Progenitor cell of endocrine pancreas (in vitro differentiated cells): ENCODE results near the gene PADI4. TPM values are rescaled to one million over a fixed set of nuclear protein-coding genes. Genes with fewer than 3 reads are reported as not detected.
A peak's percentile ranks its signal among the peaks of the same experiment; 100 is the strongest.

Source experiments
- DNase-seq: peaks from one replicate; pipeline ENCODE4 v3.0.0; 2021; ENCODE audit warnings: low spot score; ENCODE audit not compliant: unreplicated experiment
- H3K27ac Mint-ChIP-seq: 2 replicates; pipeline ENCODE4 v1.8.0; 2021; ENCODE audit warnings: mild to moderate bottlenecking, moderate library complexity, mixed read lengths
- H3K27me3 Mint-ChIP-seq: 2 replicates; pipeline ENCODE4 v1.8.0; 2021; ENCODE audit warnings: mixed read lengths
- H3K36me3 Mint-ChIP-seq: 2 replicates; pipeline ENCODE4 v1.8.0; 2022; ENCODE audit warnings: mixed read lengths; ENCODE audit not compliant: insufficient read depth
- H3K4me1 Mint-ChIP-seq: 2 replicates; pipeline ENCODE4 v1.8.0; 2021; ENCODE audit warnings: low read depth, mixed read lengths
- H3K4me3 Mint-ChIP-seq: 2 replicates; pipeline ENCODE4 v1.8.0; 2021; ENCODE audit warnings: low read depth, mild to moderate bottlenecking, moderate library complexity, mixed read lengths
- H3K9me3 Mint-ChIP-seq: 2 replicates; pipeline ENCODE4 v1.8.0; 2021; ENCODE audit warnings: low read depth, mixed read lengths
- total RNA-seq: library from RNA; stranded (reverse); gene quantifications from 2 replicates; pipeline ENCODE4 v1.2.1, GENCODE V29; 2021
- TF ChIP-seq, protein P1 (sequence below): fragments of 200-600 bp; sonication (generic); IDR thresholded peaks from one replicate; pipeline ENCODE4 v1.5.0; 2021; ENCODE audit warnings: antibody characterized with exemption, mild to moderate bottlenecking; ENCODE audit not compliant: unreplicated experiment

The PADI4 gene
- total RNA-seq, 1 donor from 2014 or later: not detected

DNA sequence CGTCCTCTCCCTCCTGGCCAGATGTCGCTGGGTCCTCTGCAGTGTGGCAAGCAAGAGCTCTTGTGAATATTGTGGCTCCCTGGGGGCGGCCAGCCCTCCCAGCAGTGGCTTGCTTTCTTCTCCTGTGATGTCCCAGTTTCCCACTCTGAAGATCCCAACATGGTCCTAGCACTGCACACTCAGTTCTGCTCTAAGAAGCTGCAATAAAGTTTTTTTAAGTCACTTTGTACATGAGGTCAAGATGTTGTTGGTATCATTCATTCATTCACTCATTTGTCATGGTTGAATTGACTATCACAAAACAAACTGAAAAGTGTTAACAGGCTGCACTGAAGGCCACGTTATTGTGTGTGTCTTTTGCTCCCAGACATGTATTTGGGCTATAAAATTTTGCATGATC is 55.8 kb downstream of the PADI4 start:
- TF ChIP-seq, protein P1, sequence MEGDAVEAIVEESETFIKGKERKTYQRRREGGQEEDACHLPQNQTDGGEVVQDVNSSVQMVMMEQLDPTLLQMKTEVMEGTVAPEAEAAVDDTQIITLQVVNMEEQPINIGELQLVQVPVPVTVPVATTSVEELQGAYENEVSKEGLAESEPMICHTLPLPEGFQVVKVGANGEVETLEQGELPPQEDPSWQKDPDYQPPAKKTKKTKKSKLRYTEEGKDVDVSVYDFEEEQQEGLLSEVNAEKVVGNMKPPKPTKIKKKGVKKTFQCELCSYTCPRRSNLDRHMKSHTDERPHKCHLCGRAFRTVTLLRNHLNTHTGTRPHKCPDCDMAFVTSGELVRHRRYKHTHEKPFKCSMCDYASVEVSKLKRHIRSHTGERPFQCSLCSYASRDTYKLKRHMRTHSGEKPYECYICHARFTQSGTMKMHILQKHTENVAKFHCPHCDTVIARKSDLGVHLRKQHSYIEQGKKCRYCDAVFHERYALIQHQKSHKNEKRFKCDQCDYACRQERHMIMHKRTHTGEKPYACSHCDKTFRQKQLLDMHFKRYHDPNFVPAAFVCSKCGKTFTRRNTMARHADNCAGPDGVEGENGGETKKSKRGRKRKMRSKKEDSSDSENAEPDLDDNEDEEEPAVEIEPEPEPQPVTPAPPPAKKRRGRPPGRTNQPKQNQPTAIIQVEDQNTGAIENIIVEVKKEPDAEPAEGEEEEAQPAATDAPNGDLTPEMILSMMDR: no peak
- no peaks in the 10 kb centered on the region for H3K4me1 Mint-ChIP-seq
- H3K36me3 Mint-ChIP-seq: no peaks in the 10 kb centered on the region
- no peak for DNase-seq
- no peaks in the 10 kb centered on the region for H3K9me3 Mint-ChIP-seq
- H3K27ac Mint-ChIP-seq: no peak overlapping the region
- H3K27me3 Mint-ChIP-seq: peaks cover 18% of the 10 kb centered on the region
- no peak overlapping the region for H3K4me3 Mint-ChIP-seq

GRCh38 chr1:17365293-17365692 is 57.3 kb downstream of the PADI4 start:
- no peaks in the 10 kb centered on the region for H3K9me3 Mint-ChIP-seq
- no peaks in the 10 kb centered on the region for H3K4me1 Mint-ChIP-seq

GRCh38 chr1:17369466-17369865 is 61.5 kb downstream of the PADI4 start:
- peaks cover 18% of the 10 kb centered on the region for H3K27me3 Mint-ChIP-seq
- H3K9me3 Mint-ChIP-seq: no peaks in the 10 kb centered on the region
- no peak for DNase-seq
- TF ChIP-seq, protein P1: no peak
- no peak overlapping the region for H3K4me3 Mint-ChIP-seq
- no peaks in the 10 kb centered on the region for H3K36me3 Mint-ChIP-seq
- no peak overlapping the region for H3K27ac Mint-ChIP-seq
- H3K4me1 Mint-ChIP-seq: no peaks in the 10 kb centered on the region

More at GRCh38 chr1:17365293-17365692, 57.3 kb downstream of the PADI4 start:
- no peak for DNase-seq
- Mint-ChIP-seq H3K4me3 (no peak overlapping the region), H3K36me3 (no peaks in the 10 kb centered on the region), H3K27me3 (peaks cover 18% of the 10 kb centered on the region), H3K27ac (no peak overlapping the region)
- TF ChIP-seq, protein P1: no peak

DNA sequence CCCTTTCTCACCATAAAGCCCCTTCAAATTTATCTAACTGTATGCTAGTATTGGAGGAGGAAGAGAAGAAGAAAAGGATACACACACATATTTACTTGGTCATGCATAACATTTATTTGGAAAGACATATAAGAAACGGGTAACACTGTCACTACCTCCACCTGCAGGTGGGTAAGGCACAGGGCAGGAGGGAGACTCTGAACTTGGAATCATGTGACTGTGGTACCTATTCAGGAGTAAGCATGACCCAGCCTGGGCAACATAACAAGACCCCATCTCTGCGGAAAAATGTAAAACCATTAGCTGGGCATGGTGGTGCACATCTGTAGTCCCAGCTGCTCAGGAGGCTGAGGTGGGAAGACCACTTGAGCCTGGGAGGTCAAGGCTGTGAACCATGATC is 62.6 kb downstream of the PADI4 start:
- TF ChIP-seq, protein P1: peak; percentile 47

GRCh38 chr1:17371896-17372295 is 63.9 kb downstream of the PADI4 start, which contains the start of gene PADI6:
Gene PADI6, plus strand, starts transcription at chr1:17372196. Its CDS starts 50 bp downstream, at chr1:17372246.
- Mint-ChIP-seq H3K4me3 (no peak within 1 kb of the TSS), H3K27ac (no peak within 1 kb of the TSS), H3K4me1 (no peaks in the 10 kb centered on the region), H3K36me3 (no peaks in the 10 kb centered on the region), H3K9me3 (no peaks in the 10 kb centered on the region), H3K27me3 (peaks cover 11% of the 10 kb centered on the region)
- no peak for DNase-seq
- TF ChIP-seq, protein P1: no peak

More for the DNA sequence above, 62.6 kb downstream of the PADI4 start:
- H3K9me3 Mint-ChIP-seq: no peaks in the 10 kb centered on the region
- H3K27ac Mint-ChIP-seq: no peak overlapping the region
- peaks cover 18% of the 10 kb centered on the region for H3K27me3 Mint-ChIP-seq
- no peak for DNase-seq
- no peaks in the 10 kb centered on the region for H3K36me3 Mint-ChIP-seq
- H3K4me3 Mint-ChIP-seq: no peak overlapping the region
- no peaks in the 10 kb centered on the region for H3K4me1 Mint-ChIP-seq
